NOMO-1 treated with dmso at 0.1 percent for 144 hours (cell line): ENCODE measurements around the gene DHRSX.
"Not testable (repeated sequence)": the region's sequence is repeated elsewhere in the genome, so short reads cannot be mapped to it uniquely, and the experiment has no call there.

Experiments used
- DNase-seq: peaks from one replicate; lab custom pipeline; 2025; ENCODE audit not compliant: unreplicated experiment; lab: John Stamatoyannopoulos, UW

DHRSX gene

GRCh38 chrX:2406891-2407518 lies 93.8 kb downstream of the DHRSX start:
- no peak for DNase-seq

GRCh38 chrX:2404776-2405175 lies 96.0 kb downstream of the DHRSX start:
- no peak for DNase-seq

GRCh38 chrX:2402361-2402690 lies 98.5 kb downstream of the DHRSX start:
- DNase-seq = no peak

GRCh38 chrX:2401590-2402360 lies 99.0 kb downstream of the DHRSX start:
- no peak for DNase-seq

- no peak for DNase-seq
These were observed 99.6 kb downstream of the DHRSX start for GRCh38 chrX:2401201-2401589.

- no peak for DNase-seq
These were observed 102.6 kb downstream of the DHRSX start for GRCh38 chrX:2398064-2398656.

- DNase-seq = no peak
These were observed 103.3 kb downstream of the DHRSX start for GRCh38 chrX:2397229-2398063.

GRCh38 chrX:2395261-2395992 lies 105.3 kb downstream of the DHRSX start:
- no peak for DNase-seq

GRCh38 chrX:2391869-2392606 lies 108.7 kb downstream of the DHRSX start:
- DNase-seq = no peak

- DNase-seq = no peak
These were observed 110.0 kb downstream of the DHRSX start for GRCh38 chrX:2390754-2391153.

- not testable (repeated sequence) for DNase-seq
These were observed 111.0 kb downstream of the DHRSX start for GRCh38 chrX:2389731-2390130.

- DNase-seq = no peak
These were observed 111.5 kb downstream of the DHRSX start for GRCh38 chrX:2389324-2389723.

- DNase-seq = no peak
These were observed 112.1 kb downstream of the DHRSX start for GRCh38 chrX:2388669-2389068.

- DNase-seq = no peak
These were observed 113.0 kb downstream of the DHRSX start for GRCh38 chrX:2387614-2388239.

- DNase-seq = no peak
These were observed 115.6 kb downstream of the DHRSX start for GRCh38 chrX:2385224-2385623.

- DNase-seq = no peak
These were observed 116.3 kb downstream of the DHRSX start for GRCh38 chrX:2384486-2384885.

- DNase-seq = no peak
These were observed 117.0 kb downstream of the DHRSX start for GRCh38 chrX:2383735-2384134.

GRCh38 chrX:2383144-2383543 lies 117.6 kb downstream of the DHRSX start:
- DNase-seq = no peak

GRCh38 chrX:2382433-2383048 lies 118.2 kb downstream of the DHRSX start:
- DNase-seq = not testable (repeated sequence)
